ENCODE data around the gene STPG3. TPM values are rescaled to one million over a fixed set of nuclear protein-coding genes. Genes with fewer than 3 reads are reported as not detected.

The STPG3 gene
- total and polyA plus RNA-seq, 9 of the 15 experiments (the other 6 are each of a cell fraction or from before 2014, with no cell fraction given): not detected

DNA sequence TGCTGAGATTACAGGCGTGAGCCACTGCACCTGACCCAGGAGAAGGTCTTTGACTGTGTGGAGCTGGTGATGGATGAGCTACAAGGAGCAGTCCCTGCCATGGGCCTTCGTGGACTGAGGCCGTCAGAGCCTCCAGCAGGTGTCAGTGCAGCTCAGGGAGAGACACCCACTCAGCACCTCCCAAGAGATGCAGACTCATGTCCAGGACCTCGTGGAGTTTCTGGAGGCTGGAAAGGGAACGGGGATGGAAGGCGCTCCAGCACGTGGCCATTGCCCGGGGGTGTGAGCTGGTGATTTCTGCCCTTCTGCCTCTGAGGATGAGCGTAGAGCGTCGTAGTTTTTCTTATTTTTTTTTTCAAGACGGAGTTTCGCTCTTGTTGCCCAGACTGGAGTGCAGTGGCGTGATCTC lies 35.9 kb downstream of the STPG3 start (continued):
- no peak for TF ChIP-seq HIVEP1 (CRISPR knock-in tag; IDR thresholded peaks at IDR 0.05)
- no peak for TF ChIP-seq ARHGAP35 (IDR thresholded peaks at IDR 0.05; ENCODE audit: partially characterized antibody)
- TF ChIP-seq, protein P1, sequence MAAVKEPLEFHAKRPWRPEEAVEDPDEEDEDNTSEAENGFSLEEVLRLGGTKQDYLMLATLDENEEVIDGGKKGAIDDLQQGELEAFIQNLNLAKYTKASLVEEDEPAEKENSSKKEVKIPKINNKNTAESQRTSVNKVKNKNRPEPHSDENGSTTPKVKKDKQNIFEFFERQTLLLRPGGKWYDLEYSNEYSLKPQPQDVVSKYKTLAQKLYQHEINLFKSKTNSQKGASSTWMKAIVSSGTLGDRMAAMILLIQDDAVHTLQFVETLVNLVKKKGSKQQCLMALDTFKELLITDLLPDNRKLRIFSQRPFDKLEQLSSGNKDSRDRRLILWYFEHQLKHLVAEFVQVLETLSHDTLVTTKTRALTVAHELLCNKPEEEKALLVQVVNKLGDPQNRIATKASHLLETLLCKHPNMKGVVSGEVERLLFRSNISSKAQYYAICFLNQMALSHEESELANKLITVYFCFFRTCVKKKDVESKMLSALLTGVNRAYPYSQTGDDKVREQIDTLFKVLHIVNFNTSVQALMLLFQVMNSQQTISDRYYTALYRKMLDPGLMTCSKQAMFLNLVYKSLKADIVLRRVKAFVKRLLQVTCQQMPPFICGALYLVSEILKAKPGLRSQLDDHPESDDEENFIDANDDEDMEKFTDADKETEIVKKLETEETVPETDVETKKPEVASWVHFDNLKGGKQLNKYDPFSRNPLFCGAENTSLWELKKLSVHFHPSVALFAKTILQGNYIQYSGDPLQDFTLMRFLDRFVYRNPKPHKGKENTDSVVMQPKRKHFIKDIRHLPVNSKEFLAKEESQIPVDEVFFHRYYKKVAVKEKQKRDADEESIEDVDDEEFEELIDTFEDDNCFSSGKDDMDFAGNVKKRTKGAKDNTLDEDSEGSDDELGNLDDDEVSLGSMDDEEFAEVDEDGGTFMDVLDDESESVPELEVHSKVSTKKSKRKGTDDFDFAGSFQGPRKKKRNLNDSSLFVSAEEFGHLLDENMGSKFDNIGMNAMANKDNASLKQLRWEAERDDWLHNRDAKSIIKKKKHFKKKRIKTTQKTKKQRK (IDR thresholded peaks at IDR 0.05; ENCODE audit: borderline replicate concordance, low read depth, low read length): no peak
- TF ChIP-seq, protein P2, sequence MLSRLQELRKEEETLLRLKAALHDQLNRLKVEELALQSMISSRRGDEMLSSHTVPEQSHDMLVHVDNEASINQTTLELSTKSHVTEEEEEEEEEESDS (CRISPR knock-in tag; IDR thresholded peaks at IDR 0.05): no peak
- no peak for TF ChIP-seq CHD2 (IDR thresholded peaks at IDR 0.05; ENCODE audit: low read depth, low read length)
- TF ChIP-seq, protein P3, sequence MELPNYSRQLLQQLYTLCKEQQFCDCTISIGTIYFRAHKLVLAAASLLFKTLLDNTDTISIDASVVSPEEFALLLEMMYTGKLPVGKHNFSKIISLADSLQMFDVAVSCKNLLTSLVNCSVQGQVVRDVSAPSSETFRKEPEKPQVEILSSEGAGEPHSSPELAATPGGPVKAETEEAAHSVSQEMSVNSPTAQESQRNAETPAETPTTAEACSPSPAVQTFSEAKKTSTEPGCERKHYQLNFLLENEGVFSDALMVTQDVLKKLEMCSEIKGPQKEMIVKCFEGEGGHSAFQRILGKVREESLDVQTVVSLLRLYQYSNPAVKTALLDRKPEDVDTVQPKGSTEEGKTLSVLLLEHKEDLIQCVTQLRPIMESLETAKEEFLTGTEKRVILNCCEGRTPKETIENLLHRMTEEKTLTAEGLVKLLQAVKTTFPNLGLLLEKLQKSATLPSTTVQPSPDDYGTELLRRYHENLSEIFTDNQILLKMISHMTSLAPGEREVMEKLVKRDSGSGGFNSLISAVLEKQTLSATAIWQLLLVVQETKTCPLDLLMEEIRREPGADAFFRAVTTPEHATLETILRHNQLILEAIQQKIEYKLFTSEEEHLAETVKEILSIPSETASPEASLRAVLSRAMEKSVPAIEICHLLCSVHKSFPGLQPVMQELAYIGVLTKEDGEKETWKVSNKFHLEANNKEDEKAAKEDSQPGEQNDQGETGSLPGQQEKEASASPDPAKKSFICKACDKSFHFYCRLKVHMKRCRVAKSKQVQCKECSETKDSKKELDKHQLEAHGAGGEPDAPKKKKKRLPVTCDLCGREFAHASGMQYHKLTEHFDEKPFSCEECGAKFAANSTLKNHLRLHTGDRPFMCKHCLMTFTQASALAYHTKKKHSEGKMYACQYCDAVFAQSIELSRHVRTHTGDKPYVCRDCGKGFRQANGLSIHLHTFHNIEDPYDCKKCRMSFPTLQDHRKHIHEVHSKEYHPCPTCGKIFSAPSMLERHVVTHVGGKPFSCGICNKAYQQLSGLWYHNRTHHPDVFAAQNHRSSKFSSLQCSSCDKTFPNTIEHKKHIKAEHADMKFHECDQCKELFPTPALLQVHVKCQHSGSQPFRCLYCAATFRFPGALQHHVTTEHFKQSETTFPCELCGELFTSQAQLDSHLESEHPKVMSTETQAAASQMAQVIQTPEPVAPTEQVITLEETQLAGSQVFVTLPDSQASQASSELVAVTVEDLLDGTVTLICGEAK (IDR thresholded peaks at IDR 0.05): no peak
- TF ChIP-seq, protein P3 (CRISPR knock-in tag; IDR thresholded peaks at IDR 0.05): no peak; the same call in 1 of the 2 replicates
- TF ChIP-seq, protein P4, sequence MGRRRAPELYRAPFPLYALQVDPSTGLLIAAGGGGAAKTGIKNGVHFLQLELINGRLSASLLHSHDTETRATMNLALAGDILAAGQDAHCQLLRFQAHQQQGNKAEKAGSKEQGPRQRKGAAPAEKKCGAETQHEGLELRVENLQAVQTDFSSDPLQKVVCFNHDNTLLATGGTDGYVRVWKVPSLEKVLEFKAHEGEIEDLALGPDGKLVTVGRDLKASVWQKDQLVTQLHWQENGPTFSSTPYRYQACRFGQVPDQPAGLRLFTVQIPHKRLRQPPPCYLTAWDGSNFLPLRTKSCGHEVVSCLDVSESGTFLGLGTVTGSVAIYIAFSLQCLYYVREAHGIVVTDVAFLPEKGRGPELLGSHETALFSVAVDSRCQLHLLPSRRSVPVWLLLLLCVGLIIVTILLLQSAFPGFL (CRISPR knock-in tag; IDR thresholded peaks at IDR 0.05): no peak
- TF ChIP-seq, protein P5, sequence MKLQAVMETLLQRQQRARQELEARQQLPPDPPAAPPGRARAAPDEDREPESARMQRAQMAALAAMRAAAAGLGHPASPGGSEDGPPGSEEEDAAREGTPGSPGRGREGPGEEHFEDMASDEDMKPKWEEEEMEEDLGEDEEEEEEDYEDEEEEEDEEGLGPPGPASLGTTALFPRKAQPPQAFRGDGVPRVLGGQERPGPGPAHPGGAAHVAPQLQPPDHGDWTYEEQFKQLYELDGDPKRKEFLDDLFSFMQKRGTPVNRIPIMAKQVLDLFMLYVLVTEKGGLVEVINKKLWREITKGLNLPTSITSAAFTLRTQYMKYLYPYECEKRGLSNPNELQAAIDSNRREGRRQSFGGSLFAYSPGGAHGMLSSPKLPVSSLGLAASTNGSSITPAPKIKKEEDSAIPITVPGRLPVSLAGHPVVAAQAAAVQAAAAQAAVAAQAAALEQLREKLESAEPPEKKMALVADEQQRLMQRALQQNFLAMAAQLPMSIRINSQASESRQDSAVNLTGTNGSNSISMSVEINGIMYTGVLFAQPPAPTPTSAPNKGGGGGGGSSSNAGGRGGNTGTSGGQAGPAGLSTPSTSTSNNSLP (IDR thresholded peaks at IDR 0.05; ENCODE audit: borderline replicate concordance, low read depth, low read length): no peak
- TF ChIP-seq NBN (IDR thresholded peaks at IDR 0.05; ENCODE audit: low read depth): peak; percentile 24; the same call in 1 of the 2 replicates
